GM21390 (cell line): ENCODE data around the gene NPPB.

Experiments
- ATAC-seq: cut with Tn5 transposase; IDR thresholded peaks from one replicate; pipeline ENCODE4 v1.9.1; 2021; ENCODE audit not compliant: unreplicated experiment

NPPB gene

GRCh38 chr1:11835441-11836225 lies 23.1 kb downstream of the NPPB start:
- no peak for ATAC-seq

- no peak for ATAC-seq
Measured at GRCh38 chr1:11833900-11834299, 24.8 kb downstream of the NPPB start.

DNA sequence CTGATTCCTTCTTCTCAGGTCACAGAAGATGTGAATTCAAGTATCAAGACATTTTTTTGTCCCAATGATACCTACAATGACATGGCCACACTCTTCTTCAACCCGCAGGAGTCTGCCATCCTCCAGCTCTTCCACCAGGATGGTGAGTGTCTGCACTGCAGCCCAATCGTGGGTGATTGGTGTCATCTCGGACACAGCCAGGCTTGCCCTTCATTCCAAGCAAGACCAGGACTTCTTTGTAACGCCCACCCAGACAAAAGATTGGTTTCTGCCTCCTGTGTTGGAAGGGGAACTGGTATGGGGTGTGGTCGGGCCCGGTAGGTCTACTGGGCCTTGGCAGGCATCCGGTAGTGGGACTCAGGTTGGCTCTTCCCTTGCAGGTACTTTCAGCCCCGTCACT lies 25.2 kb downstream of the NPPB start:
- ATAC-seq = no peak

DNA sequence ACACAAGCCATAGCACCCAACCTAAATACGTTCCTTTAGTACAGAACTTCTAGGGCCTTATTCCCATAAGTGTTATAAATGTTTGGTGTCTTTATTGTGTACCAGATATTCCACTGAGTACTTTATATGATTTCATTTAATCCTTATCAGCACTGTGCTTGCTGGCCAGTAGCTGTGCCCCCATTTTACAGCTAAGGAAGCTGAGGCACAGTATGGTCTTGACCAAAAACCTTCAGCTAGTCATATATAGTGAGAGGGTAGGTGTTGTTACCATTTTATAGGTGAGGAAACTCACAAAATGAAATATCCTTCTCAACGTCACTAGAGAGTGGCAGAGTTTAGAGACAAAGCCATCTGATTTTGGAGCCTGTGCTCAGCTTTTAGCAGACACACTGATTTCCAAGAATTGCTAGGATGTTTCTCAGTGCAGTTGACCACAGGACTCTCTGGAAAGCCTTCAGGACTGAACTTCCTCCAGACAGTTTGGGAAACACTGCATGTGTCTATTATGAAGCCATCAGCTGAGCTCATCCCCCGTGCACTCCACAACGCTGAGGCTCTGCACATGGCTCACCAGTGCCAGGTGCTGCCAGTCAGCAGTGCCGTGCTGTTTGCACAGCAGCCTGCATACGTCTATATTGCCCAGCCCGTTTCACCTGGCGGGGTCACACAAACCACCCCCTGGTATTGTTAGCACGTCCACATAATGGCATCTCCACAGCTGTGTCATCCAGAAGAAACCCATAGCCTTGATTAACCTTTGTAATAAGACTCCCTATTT lies 26.6 kb downstream of the NPPB start:
- no peak for ATAC-seq

GRCh38 chr1:11828511-11828910 lies 30.2 kb downstream of the NPPB start:
- no peak for ATAC-seq

GRCh38 chr1:11826946-11827345 lies 31.8 kb downstream of the NPPB start:
- ATAC-seq = no peak

DNA sequence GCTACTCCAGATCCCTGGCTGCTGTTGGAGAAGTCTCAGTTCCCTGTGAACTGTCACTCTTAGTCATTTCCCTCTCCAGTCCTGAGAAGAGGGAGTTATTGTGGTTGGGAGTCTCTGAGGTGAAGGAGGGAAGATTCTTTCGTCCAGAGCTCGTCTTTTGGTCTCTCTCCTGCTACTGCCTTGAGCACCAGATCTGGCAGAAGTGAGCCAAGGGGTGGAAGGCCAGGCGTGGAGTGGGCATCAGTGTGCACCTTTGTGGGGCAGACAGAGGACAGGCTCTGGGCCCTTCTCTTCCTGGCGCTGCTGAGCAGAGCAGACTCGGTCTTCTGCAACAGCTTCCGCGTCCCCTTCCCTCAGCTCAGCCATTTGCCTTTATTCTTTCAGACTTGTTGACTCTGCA lies 33.6 kb downstream of the NPPB start:
- no peak for ATAC-seq

GRCh38 chr1:11823366-11824137 lies 35.2 kb downstream of the NPPB start:
- ATAC-seq = no peak

- ATAC-seq = no peak
Measured at GRCh38 chr1:11822091-11822490, 36.7 kb downstream of the NPPB start.

- ATAC-seq = no peak
Measured at GRCh38 chr1:11817192-11817591, 41.6 kb downstream of the NPPB start.

DNA sequence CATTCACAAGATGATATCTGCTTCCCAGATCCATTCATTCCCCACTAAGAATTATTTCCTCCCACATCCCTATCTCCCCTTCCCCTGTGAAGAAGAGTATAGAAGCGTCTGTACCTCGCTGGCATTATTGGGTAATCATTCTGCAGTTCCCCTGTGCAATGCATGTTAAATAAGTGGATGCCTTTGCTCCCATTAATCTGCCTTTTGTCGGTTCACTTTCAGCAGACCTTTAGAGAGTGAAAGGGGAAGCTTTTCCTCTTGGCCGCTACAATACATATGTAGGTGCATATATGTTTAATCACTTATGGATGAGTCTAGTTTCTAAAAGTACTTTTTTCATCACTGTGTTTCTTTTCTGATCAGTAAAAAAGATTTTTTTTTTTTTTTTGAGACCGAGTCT lies 45.7 kb downstream of the NPPB start:
- ATAC-seq = no peak
